Right lobe of liver (tissue), 6 donors: ENCODE measurements around the gene DPP6. TPM values are rescaled to one million over a fixed set of nuclear protein-coding genes. Genes with fewer than 3 reads are reported as not detected.

Experiments used
- ATAC-seq, 4 donors: fragments of 200-7000 bp; cut with Tn5 transposase; one replicate each; pipeline ENCODE4 v1.9.1; 2020; ENCODE audit warnings: mild to moderate bottlenecking in 4 of 4, moderate library complexity in 4 of 4
- DNase-seq, 3 donors: peaks; one replicate each; pipeline ENCODE4 v3.0.0-alpha.2; 2020
- H3K27ac ChIP-seq, 3 donors: fragments of 200-600 bp; one replicate each; pipeline ENCODE4 v1.8.0; 2022
- H3K27me3 ChIP-seq, 2 donors: fragments of 200-600 bp; one replicate each; pipeline ENCODE4 v1.8.0; 2022
- H3K36me3 ChIP-seq, 4 donors: fragments of 200-600 bp; sonication (generic) in 1 of 4; one replicate each; pipeline versions ENCODE4 v1.5.1 to v1.8.0; 2017 to 2022; ENCODE audit warnings: control low read depth in 1 of 4
- H3K4me1 ChIP-seq, 4 donors: fragments of 200-600 bp; sonication (generic) in 1 of 4; one replicate each; pipeline versions ENCODE4 v1.5.1 to v1.8.0; 2017 to 2022; ENCODE audit warnings: control low read depth in 1 of 4
- H3K4me3 ChIP-seq, 3 donors: fragments of 200-600 bp; one replicate each; pipeline ENCODE4 v1.8.0; 2022
- H3K9me3 ChIP-seq, 4 donors: fragments of 200-600 bp; sonication (generic) in 1 of 4; one replicate each; pipeline versions ENCODE4 v1.5.1 to v1.8.0; 2017 to 2022; ENCODE audit warnings: control low read depth in 1 of 4
- POLR2A ChIP-seq: fragments of 450-650 bp; IDR thresholded peaks from one replicate; pipeline ENCODE4 v1.6.1; 2017; ENCODE audit warnings: antibody characterized with exemption, mild to moderate bottlenecking
- WGBS: methylation state at CpG from one replicate; pipeline ENCODE4 v1.1.6; 2018; ENCODE audit warnings: low coverage, low lambda C conversion rate; ENCODE audit not compliant: insufficient coverage; ENCODE audit errors: missing lambda C conversion rate; 5-methylcytosine and 5-hydroxymethylcytosine counted together
- intact Hi-C, 2 donors: fragments of 100-400 bp; cut with DNase I; formaldehyde crosslinking; loops; one replicate each; pipeline versions ENCODE4 v1.11.2 to v1.14.1; 2022
- total RNA-seq, 6 experiments: library from RNA; depleted of rRNA in 2 of 6; stranded (reverse); fragments of >200 nt in 2 of 6; fragmentation: NEBNext Ultra II Directional in 3 of 6; extraction: Animal tissue kit (Norgen Biotek cat#: 25700) in 3 of 6; gene quantifications; one replicate each; pipeline versions ENCODE4 v1.1.0 to v1.2.4, GENCODE V29; 2016 to 2023
- TF ChIP-seq, protein P1 (sequence below), 4 donors: fragments of 200-600 bp in 3 of 4; fragments of 450-650 bp in 1 of 4; IDR thresholded peaks; one replicate each; pipeline versions ENCODE4 v1.5.1 to v1.8.0; 2016 to 2022; ENCODE audit warnings: antibody characterized with exemption in 4 of 4, mild to moderate bottlenecking in 2 of 4
- donor health status: DM: no; HTN: yes; CAD: no.
- donor health status: DM: no; HTN: no; CAD: no.
- donor health status: DM: no; HTN: no; CAD: no.
- donor health status: DM: no; HTN: yes; CAD: no.
- donor health status: DM: no; HTN: yes; CAD: no.

Gene DPP6
- total RNA-seq, 6 experiments from 2014 or later = not detected

DNA sequence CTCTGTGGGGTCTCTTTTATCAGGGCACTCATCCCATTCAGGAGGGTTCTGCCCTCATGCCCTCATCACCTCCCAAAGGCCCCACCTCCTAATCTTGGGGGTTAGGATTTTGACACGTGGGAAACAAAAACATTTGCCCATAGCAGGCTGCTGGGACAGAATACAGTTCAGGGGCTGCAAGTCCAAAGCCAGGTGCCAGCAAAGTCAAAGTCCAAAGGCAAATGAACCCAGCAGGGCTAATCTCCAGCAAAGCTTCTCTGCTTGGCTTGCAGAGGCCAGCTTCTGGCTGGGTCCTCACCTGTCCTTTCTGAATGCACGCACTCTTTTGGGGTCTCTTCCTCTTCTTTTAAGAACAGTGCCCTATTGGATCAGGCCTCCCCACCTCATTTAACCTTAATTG is 359.9 kb downstream of the DPP6 start:
- no peak for TF ChIP-seq POLR2A
- TF ChIP-seq, protein P1, sequence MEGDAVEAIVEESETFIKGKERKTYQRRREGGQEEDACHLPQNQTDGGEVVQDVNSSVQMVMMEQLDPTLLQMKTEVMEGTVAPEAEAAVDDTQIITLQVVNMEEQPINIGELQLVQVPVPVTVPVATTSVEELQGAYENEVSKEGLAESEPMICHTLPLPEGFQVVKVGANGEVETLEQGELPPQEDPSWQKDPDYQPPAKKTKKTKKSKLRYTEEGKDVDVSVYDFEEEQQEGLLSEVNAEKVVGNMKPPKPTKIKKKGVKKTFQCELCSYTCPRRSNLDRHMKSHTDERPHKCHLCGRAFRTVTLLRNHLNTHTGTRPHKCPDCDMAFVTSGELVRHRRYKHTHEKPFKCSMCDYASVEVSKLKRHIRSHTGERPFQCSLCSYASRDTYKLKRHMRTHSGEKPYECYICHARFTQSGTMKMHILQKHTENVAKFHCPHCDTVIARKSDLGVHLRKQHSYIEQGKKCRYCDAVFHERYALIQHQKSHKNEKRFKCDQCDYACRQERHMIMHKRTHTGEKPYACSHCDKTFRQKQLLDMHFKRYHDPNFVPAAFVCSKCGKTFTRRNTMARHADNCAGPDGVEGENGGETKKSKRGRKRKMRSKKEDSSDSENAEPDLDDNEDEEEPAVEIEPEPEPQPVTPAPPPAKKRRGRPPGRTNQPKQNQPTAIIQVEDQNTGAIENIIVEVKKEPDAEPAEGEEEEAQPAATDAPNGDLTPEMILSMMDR (IDR thresholded peaks at IDR 0.05) = no peak
- H3K9me3 ChIP-seq = no peaks in the 10 kb centered on the region
- intact Hi-C loops = no loop called here
- ATAC-seq (peak; percentile 63 to 86 (median 84)), DNase-seq (peak in 1 of 3 donors; percentile 31)
- no peak overlapping the region for H3K4me3 ChIP-seq
- WGBS = 28% methylated on average over 2 of the region's 2 CpGs
- no peak overlapping the region for H3K27ac ChIP-seq
- no peaks in the 10 kb centered on the region for H3K27me3 ChIP-seq
- no peaks in the 10 kb centered on the region for H3K4me1 ChIP-seq
- H3K36me3 ChIP-seq = no peaks in the 10 kb centered on the region

GRCh38 chr7:154415709-154416399 is 363.7 kb downstream of the DPP6 start:
- no peak for ATAC-seq
- Histone ChIP-seq H3K36me3 (no peaks in the 10 kb centered on the region), H3K9me3 (no peaks in the 10 kb centered on the region), H3K4me3 (no peak overlapping the region), H3K27ac (no peak overlapping the region), H3K27me3 (no peaks in the 10 kb centered on the region), H3K4me1 (no peaks in the 10 kb centered on the region)
- DNase-seq = no peak
- TF ChIP-seq POLR2A = no peak
- WGBS = 57% methylated on average over 6 of the region's 6 CpGs
- intact Hi-C loops = no loop called here

- H3K27ac ChIP-seq = no peak overlapping the region
- TF ChIP-seq, protein P1 (IDR thresholded peaks at IDR 0.05) = no peak
- TF ChIP-seq POLR2A = no peak
- H3K9me3 ChIP-seq = no peaks in the 10 kb centered on the region
- H3K27me3 ChIP-seq = no peaks in the 10 kb centered on the region
- intact Hi-C loops = no loop called here
- H3K4me3 ChIP-seq = no peak overlapping the region
- DNase-seq (no peak), ATAC-seq (no peak)
- H3K36me3 ChIP-seq = no peaks in the 10 kb centered on the region
- WGBS = 27% methylated on average over 6 of the region's 6 CpGs
- no peaks in the 10 kb centered on the region for H3K4me1 ChIP-seq
Observed at GRCh38 chr7:154416714-154417113, 364.5 kb downstream of the DPP6 start.

- intact Hi-C loops = no loop called here
- H3K36me3 ChIP-seq = no peaks in the 10 kb centered on the region
- no peak for ATAC-seq
Observed at GRCh38 chr7:154419344-154419743, 367.1 kb downstream of the DPP6 start.

GRCh38 chr7:154423231-154423630 is 371.0 kb downstream of the DPP6 start:
- WGBS = 42% methylated on average over 4 of the region's 4 CpGs
- Histone ChIP-seq H3K27me3 (no peaks in the 10 kb centered on the region), H3K4me3 (no peak overlapping the region), H3K9me3 (no peaks in the 10 kb centered on the region), H3K27ac (no peak overlapping the region), H3K4me1 (no peaks in the 10 kb centered on the region), H3K36me3 (no peaks in the 10 kb centered on the region)
- ATAC-seq (peak in 2 of 4 donors; percentile 16 to 25), DNase-seq (no peak)
- TF ChIP-seq, protein P1 (IDR thresholded peaks at IDR 0.05) = no peak
- no peak for TF ChIP-seq POLR2A
- intact Hi-C loops = no loop called here

More at GRCh38 chr7:154419344-154419743, 367.1 kb downstream of the DPP6 start:
- H3K4me3 ChIP-seq = no peak overlapping the region
- 57% methylated on average over 10 of the region's 10 CpGs for WGBS
- no peaks in the 10 kb centered on the region for H3K27me3 ChIP-seq
- TF ChIP-seq, protein P1 (IDR thresholded peaks at IDR 0.05) = no peak
- TF ChIP-seq POLR2A = no peak
- H3K4me1 ChIP-seq = no peaks in the 10 kb centered on the region
- no peaks in the 10 kb centered on the region for H3K9me3 ChIP-seq
- no peak overlapping the region for H3K27ac ChIP-seq
- no peak for DNase-seq
